Mesothelial cell of epicardium (in vitro differentiated cells): ENCODE measurements around the gene MAN1A2. TPM values are rescaled to one million over a fixed set of nuclear protein-coding genes. Genes with fewer than 3 reads are reported as not detected.
"Not testable (repeated sequence)": the region's sequence is repeated elsewhere in the genome, so short reads cannot be mapped to it uniquely, and the experiment has no call there.

Experiments
- DNase-seq, 2 experiments: peaks; one replicate each; pipeline ENCODE4 v3.0.0; 2021; ENCODE audit warnings: low spot score in 2 of 2; ENCODE audit not compliant: unreplicated experiment in 2 of 2
- H3K27ac Mint-ChIP-seq: 2 replicates; pipeline ENCODE4 v1.8.0; 2021; ENCODE audit warnings: mixed read lengths
- H3K27me3 Mint-ChIP-seq: 2 replicates; pipeline ENCODE4 v1.8.0; 2021; ENCODE audit warnings: low read depth, mixed read lengths
- H3K36me3 Mint-ChIP-seq: 2 replicates; pipeline ENCODE4 v1.8.0; 2021; ENCODE audit warnings: mixed read lengths
- H3K4me1 Mint-ChIP-seq: 2 replicates; pipeline ENCODE4 v1.8.0; 2021; ENCODE audit warnings: mixed read lengths
- H3K4me3 Mint-ChIP-seq: 2 replicates; pipeline ENCODE4 v1.8.0; 2021; ENCODE audit warnings: mild to moderate bottlenecking, moderate library complexity, mixed read lengths
- H3K9me3 Mint-ChIP-seq: 2 replicates; pipeline ENCODE4 v1.8.0; 2021; ENCODE audit warnings: mixed read lengths
- total RNA-seq: library from RNA; stranded (reverse); gene quantifications from 3 replicates; pipeline ENCODE4 v1.2.1, GENCODE V29; 2021
- TF ChIP-seq, protein P1 (sequence below): fragments of 200-600 bp; sonication (generic); IDR thresholded peaks from one replicate; pipeline ENCODE4 v1.5.0; 2021; ENCODE audit warnings: antibody characterized with exemption; ENCODE audit not compliant: unreplicated experiment

MAN1A2 gene
- total RNA-seq, 1 donor from 2014 or later = 55.1 TPM

GRCh38 chr1:117466761-117467160 is 99.5 kb downstream of the MAN1A2 start:
- Mint-ChIP-seq H3K4me3 (no peak overlapping the region), H3K27me3 (no peaks in the 10 kb centered on the region), H3K27ac (no peak overlapping the region), H3K36me3 (peaks cover 41% of the 10 kb centered on the region), H3K4me1 (no peaks in the 10 kb centered on the region), H3K9me3 (peaks cover 8% of the 10 kb centered on the region)
- TF ChIP-seq, protein P1, sequence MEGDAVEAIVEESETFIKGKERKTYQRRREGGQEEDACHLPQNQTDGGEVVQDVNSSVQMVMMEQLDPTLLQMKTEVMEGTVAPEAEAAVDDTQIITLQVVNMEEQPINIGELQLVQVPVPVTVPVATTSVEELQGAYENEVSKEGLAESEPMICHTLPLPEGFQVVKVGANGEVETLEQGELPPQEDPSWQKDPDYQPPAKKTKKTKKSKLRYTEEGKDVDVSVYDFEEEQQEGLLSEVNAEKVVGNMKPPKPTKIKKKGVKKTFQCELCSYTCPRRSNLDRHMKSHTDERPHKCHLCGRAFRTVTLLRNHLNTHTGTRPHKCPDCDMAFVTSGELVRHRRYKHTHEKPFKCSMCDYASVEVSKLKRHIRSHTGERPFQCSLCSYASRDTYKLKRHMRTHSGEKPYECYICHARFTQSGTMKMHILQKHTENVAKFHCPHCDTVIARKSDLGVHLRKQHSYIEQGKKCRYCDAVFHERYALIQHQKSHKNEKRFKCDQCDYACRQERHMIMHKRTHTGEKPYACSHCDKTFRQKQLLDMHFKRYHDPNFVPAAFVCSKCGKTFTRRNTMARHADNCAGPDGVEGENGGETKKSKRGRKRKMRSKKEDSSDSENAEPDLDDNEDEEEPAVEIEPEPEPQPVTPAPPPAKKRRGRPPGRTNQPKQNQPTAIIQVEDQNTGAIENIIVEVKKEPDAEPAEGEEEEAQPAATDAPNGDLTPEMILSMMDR = no peak
- no peak for DNase-seq

DNA sequence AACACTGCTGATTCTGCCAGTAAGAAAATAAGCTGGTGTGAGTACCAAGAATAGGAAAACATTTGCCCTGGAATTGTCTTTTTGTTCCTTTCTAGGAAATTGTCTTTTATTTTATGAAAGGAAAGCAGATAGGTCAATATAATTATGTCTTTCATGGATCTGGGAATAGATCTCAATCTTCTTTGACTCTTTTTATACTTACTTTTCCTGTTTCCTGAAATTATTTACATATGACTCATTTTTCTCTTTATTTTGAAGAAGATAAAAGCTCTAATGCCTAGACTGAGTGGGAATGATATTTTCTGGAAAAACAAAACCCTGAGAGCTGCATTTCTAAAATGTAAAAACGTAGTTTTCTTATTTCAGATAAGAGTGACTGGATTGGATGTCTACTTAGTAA is 100.1 kb downstream of the MAN1A2 start:
- Mint-ChIP-seq H3K27me3 (no peaks in the 10 kb centered on the region), H3K36me3 (peaks cover 40% of the 10 kb centered on the region), H3K4me1 (no peaks in the 10 kb centered on the region), H3K27ac (no peak overlapping the region), H3K9me3 (peaks cover 8% of the 10 kb centered on the region), H3K4me3 (no peak overlapping the region)
- TF ChIP-seq, protein P1 = no peak
- DNase-seq = no peak

DNA sequence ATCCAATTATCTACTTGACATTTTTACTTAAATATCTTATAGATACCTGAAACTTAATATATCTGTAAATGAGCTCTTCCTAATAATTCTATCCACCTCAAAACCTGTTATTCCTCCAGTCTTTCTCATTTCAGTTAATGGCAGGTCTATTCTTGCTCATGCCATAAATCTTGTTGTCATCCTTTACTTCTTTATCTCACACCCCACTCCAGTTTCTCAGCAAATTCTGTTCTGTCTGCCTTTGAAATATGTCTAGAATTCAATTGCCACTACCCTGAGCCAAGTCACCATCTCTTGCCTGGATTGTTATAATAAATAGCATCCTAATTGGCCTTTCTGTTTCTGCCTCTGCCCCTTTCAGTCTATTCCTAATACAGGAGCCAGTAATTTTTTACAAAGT is 105.8 kb downstream of the MAN1A2 start:
- DNase-seq = no peak
- Mint-ChIP-seq H3K27ac (peak overlapping the region; percentile 32), H3K27me3 (no peaks in the 10 kb centered on the region), H3K4me1 (peaks cover 11% of the 10 kb centered on the region), H3K36me3 (peaks cover 43% of the 10 kb centered on the region), H3K9me3 (peaks cover 18% of the 10 kb centered on the region), H3K4me3 (no peak overlapping the region)
- TF ChIP-seq, protein P1 = no peak

DNA sequence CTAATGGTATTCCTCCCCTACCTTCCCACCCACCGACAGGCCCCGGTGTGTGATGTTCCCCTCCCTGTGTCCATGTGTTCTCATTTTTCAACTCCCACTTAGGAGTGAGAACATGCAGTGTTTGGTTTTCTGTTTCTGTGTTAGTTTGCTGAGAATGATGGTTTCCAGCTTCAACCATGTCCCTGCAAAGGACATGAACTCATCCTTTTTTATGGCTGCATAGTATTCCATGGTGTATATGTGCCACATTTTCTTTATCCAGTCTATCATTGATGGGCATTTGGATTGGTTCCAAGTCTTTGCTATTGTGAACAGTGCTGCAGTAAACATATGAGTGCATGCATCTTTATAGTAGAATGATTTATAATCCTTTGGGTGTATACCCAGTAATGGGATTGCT is 108.2 kb downstream of the MAN1A2 start:
- H3K4me1 Mint-ChIP-seq = peaks cover 11% of the 10 kb centered on the region
- not testable (repeated sequence) for H3K27ac Mint-ChIP-seq, H3K4me3 Mint-ChIP-seq, DNase-seq, H3K27me3 Mint-ChIP-seq
- H3K36me3 Mint-ChIP-seq = peaks cover 42% of the 10 kb centered on the region
- peaks cover 17% of the 10 kb centered on the region for H3K9me3 Mint-ChIP-seq

GRCh38 chr1:117479086-117479485 is 111.8 kb downstream of the MAN1A2 start:
- Mint-ChIP-seq H3K4me1 (no peaks in the 10 kb centered on the region), H3K4me3 (no peak overlapping the region), H3K27me3 (no peaks in the 10 kb centered on the region), H3K36me3 (peaks cover 75% of the 10 kb centered on the region), H3K27ac (no peak overlapping the region), H3K9me3 (peaks cover 26% of the 10 kb centered on the region)
- TF ChIP-seq, protein P1 = no peak
- no peak for DNase-seq

GRCh38 chr1:117481410-117481809 is 114.2 kb downstream of the MAN1A2 start:
- Mint-ChIP-seq H3K4me3 (no peak overlapping the region), H3K36me3 (peaks cover 58% of the 10 kb centered on the region), H3K27ac (no peak overlapping the region), H3K9me3 (peaks cover 15% of the 10 kb centered on the region), H3K27me3 (no peaks in the 10 kb centered on the region), H3K4me1 (no peaks in the 10 kb centered on the region)
- no peak for DNase-seq
- TF ChIP-seq, protein P1 = no peak
